Neural cell (in vitro differentiated cells): ENCODE measurements around the gene NUDT8.
"Not testable (repeated sequence)": the region's sequence is repeated elsewhere in the genome, so short reads cannot be mapped to it uniquely, and the experiment has no call there.

Source experiments
- EZH2 ChIP-seq: fragments of 200-600, 300-800 bp; shearing (Covaris generic), sonication (generic); IDR thresholded peaks from 2 replicates; pipeline ENCODE4 v1.6.1; 2014; ENCODE audit warnings: antibody characterized with exemption, low read length, borderline replicate concordance, mild to moderate bottlenecking; ENCODE audit not compliant: insufficient read depth, poor library complexity, severe bottlenecking
- MXI1 ChIP-seq: fragments of 450-650 bp; conservative IDR thresholded peaks from 2 replicates; pipeline ENCODE4 v1.6.1; 2014; ENCODE audit warnings: antibody characterized with exemption, mild to moderate bottlenecking; ENCODE audit not compliant: poor library complexity, severe bottlenecking
- POLR2AphosphoS5 ChIP-seq: IDR thresholded peaks from 2 replicates; pipeline ENCODE4 v1.6.1; 2012
- RAD21 ChIP-seq: fragments of 450-650 bp; conservative IDR thresholded peaks from 2 replicates; pipeline ENCODE4 v1.6.1; 2014; ENCODE audit warnings: antibody characterized with exemption, mild to moderate bottlenecking, moderate library complexity
- REST ChIP-seq: IDR thresholded peaks from 2 replicates; pipeline ENCODE4 v1.6.1; 2012; ENCODE audit warnings: borderline replicate concordance
- SMC3 ChIP-seq: fragments of 450-650 bp; conservative IDR thresholded peaks from 2 replicates; pipeline ENCODE4 v1.6.1; 2014; ENCODE audit warnings: antibody characterized with exemption, mild to moderate bottlenecking, moderate library complexity; ENCODE audit not compliant: poor library complexity
- TAF1 ChIP-seq: IDR thresholded peaks from 2 replicates; pipeline ENCODE4 v1.6.1; 2012; ENCODE audit warnings: low read depth
- TF ChIP-seq, protein P1 (sequence below): fragments of 450-650 bp; IDR thresholded peaks from 2 replicates; pipeline ENCODE4 v1.5.1; 2014; ENCODE audit warnings: antibody characterized with exemption, mild to moderate bottlenecking, moderate library complexity; ENCODE audit not compliant: poor library complexity, severe bottlenecking

DNA sequence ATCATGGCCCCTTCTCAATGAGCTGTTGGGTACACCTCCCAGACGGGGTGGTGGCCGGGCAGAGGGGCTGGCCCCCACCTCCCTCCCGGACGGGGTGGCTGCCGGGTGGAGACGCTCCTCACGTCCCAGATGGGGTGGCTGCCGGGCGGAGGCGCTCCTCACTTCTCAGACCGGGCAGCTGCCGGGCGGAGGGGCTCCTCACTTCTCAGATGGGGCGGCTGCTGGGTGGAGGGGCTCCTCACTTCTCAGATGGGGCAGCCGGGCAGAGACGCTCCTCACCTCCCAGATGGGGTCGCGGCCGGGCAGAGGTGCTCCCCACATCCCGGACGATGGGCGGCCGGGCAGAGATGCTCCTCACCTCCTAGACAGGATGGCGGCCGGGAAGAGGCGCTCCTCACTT is 31.8 kb downstream of the NUDT8 start:
- TF ChIP-seq REST, RAD21, EZH2, SMC3, POLR2AphosphoS5, TAF1, MXI1: not testable (repeated sequence)
- TF ChIP-seq, protein P1, sequence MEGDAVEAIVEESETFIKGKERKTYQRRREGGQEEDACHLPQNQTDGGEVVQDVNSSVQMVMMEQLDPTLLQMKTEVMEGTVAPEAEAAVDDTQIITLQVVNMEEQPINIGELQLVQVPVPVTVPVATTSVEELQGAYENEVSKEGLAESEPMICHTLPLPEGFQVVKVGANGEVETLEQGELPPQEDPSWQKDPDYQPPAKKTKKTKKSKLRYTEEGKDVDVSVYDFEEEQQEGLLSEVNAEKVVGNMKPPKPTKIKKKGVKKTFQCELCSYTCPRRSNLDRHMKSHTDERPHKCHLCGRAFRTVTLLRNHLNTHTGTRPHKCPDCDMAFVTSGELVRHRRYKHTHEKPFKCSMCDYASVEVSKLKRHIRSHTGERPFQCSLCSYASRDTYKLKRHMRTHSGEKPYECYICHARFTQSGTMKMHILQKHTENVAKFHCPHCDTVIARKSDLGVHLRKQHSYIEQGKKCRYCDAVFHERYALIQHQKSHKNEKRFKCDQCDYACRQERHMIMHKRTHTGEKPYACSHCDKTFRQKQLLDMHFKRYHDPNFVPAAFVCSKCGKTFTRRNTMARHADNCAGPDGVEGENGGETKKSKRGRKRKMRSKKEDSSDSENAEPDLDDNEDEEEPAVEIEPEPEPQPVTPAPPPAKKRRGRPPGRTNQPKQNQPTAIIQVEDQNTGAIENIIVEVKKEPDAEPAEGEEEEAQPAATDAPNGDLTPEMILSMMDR: not testable (repeated sequence)
